Stimulated activated CD4-positive, alpha-beta T cell treated with anti-CD3 and anti-CD28 coated beads, Interleukin-4, amount 100 ng/mL, for 1 hour (primary cell): ENCODE results near the gene XIST.
"Not testable (repeated sequence)": the region's sequence is repeated elsewhere in the genome, so short reads cannot be mapped to it uniquely, and the experiment has no call there.

Source experiments
- DNase-seq: peaks from one replicate; pipeline ENCODE4 v3.0.0-alpha.2; 2020

The XIST gene

DNA sequence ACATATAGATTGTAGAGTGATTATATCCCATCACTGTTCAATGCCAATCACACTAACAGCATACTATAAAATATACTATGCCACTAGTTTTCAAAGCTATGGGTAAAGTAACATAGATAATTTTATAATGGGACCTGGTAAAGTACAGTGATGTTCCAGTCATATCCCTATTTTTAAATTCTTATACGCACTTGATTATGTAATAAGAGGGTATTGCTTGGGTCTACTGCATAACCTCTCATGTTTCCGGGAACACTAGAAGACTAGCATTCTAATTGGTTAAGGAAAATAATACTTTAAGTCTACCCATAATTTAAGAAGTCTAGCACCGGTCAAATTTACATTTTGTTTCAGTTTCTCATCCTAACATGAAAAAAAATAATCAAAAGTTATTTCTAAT, 14.4 kb downstream of the XIST start:
- no peak for DNase-seq

DNA sequence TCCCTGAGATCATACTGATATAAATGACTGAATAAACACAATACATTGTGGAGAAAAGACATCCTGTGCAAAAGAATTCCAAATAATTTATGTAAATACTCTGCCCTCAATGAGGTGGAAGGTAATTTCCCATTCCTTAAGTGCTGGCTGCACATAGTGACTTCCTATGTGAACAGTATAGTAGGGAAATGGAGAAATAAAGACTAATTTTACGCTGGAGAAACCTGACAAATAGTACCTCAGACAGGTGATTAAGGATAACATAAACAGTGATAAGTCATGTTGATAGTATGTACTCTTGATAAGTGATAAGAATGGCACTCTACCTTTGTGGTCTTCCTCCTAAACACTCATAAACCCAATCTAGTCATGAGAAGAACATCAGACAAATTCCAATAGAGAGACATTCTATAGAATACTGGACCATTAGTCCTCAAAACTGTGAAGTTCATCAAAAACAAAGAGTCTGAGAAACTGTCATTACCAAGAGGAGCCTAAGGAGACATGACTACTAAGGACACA, 15.5 kb downstream of the XIST start:
- no peak for DNase-seq

DNA sequence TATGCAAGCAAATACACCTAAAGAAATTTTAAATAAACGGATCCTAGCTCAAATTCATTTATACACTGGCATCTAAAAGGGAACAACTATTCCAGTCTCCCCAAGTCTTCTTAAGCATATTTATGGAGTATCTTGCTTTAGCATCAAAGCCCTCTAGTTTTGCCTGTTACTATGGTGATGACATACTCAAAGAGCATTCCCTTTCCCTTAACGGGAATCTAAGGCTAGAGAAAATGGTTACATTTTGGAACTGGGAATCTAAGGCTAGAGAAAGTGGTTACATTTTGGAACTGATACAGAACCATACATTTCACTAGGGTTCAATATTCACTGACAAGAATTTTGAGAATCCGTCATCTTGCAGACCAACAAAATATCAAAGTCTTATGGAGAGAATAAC, 18.3 kb downstream of the XIST start:
- DNase-seq = no peak

DNA sequence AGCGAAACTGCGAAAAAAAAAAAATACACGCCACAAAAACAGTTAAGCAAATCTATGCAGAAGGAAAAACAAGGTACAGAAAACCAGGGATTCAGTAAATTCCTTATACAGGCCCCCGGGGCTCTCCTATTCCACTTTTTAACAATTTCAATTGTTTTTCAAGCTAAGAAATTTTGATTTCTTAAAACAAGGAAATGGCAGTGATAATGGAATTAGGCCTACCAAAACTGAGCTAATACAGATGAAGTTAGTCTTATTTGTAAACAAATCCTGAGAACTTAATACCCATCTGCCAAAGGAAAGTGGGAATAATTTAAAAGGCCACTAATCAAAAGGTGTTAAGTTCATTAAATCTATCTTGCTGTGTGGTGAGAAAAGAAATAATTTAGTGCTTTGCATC, 20.2 kb downstream of the XIST start:
- DNase-seq = no peak

DNA sequence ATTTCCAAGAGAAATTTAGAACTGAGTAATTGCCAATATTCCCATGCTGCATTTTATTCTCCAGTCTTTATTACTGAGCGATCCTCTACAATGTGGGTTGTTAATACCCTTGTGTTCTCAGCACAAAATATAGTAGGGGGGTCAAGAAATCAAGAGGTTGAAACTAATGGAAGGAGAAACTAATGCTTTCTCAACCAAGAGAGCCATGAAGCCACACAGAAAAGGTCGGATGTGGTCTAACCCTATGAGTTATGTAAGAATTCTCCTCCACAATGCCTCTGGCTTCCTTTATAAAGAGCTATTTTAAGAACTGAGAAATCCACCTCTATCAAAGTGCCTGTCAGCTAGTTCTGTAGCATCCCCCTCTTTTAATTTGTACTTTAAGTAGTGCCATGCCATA, 21.0 kb downstream of the XIST start:
- DNase-seq = no peak

DNA sequence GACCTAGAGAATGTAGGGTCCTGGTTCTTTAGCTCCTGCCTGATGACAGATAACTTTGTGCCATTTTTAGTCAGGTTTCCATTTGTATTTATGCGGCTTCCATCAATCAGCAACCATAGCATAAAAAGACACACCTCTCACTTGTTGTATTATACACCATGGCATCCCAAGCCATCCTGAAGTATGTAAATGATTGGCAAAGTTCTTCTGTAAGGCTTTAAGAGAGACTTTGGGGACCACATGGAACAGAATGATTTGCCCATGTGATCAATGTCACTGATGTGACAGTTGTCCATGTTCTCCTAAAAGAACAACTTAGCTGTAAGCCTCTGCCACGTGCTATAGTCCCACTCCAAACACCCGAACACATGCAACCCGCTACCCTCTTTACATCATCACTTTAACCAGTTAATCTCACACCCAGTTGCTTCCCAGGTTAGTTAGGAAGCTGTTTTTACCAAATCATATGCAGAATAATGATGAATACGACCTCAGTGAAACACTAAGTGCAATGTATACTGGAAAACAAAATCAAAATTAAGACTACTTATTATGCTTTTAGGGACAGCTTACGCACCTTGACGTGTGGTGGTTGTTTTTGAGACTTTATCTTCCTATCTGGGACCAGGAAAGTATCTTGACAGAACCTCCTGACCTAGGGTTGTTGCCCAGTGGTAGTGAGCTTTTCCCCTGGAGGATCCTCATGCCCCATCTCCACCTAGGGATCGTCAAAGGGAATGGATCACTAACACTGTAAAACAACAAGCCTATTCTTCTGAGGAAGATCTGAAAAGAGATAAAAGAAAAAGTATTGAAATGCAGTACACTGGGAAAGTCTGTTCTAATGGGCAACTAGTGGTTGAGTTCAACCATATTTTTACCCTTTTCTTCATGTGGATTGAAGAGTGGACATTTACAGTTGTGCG, 21.8 kb downstream of the XIST start:
- DNase-seq = no peak

DNA sequence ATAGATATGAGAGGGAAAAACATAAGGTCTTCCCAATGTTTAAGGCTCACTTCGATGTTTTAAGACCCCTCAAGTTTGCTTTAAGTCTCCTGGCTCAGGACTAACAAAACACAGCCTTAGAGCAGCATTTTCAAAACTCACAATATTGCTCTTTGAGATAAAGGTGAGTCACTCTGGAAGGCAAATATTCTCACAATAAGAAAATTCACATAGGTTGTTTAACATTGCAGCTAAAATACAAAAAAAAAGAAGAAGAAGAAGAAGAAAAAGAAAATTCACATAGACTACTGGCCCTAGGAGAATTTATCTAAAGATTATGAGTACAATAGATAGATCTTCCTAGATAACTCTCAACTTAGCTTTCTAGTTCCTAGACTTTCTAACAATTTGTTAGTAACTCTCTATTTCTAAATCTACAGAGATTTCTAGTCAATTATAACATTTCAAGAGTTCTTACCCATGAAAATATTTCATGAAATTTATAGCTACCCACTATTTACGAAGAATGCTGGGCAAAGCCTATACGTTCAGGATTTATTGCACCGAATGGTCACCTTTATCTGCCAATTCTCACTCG, 22.5 kb downstream of the XIST start:
- DNase-seq = no peak

DNA sequence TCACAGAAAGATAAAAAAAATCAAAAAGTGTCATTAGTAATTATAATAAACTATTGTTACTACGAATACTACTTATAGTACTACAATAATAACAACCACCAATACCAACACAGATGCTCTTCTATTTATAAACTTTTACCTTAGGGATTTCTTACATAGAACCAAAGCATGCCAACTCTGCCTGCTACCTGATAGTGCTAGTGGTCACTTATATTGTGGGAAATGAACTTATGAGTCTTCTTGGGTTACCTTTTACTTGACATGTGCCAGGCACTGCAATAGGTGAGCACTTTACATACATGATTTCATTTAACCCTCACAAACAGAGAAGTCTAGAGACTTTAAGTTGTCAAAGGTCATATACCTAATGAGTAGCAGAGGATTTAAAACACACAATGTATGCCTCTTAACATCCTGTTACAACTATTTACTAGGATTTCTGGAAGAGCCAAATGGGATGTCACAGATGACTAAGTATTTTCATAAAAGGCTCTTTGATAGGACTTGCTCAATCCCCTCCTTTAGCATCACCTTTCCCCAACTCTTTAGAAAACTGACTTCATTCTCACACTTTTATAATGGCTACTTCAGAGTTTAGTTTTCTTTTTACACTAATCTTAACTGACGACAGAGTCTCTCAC, 24.3 kb downstream of the XIST start:
- no peak for DNase-seq

DNA sequence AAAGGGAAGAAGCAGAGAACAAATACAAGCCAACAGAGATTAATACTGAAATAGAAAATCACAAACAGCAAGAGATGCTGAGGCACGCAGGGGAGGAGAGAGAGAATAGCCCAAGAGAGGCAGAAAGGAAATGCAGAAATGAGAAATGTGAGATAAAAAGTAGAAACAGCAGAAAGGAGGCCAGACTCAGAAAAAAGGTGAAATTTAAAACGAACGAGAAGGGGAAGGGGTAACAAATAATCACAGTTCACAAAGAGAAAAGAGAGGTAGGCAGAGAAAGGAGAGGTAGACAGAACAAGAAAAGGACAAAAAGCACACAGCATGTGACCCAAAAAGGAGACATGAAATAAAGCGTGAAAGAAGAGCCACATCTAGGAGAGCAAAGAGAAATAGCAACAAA, 25.1 kb downstream of the XIST start:
- DNase-seq = no peak

DNA sequence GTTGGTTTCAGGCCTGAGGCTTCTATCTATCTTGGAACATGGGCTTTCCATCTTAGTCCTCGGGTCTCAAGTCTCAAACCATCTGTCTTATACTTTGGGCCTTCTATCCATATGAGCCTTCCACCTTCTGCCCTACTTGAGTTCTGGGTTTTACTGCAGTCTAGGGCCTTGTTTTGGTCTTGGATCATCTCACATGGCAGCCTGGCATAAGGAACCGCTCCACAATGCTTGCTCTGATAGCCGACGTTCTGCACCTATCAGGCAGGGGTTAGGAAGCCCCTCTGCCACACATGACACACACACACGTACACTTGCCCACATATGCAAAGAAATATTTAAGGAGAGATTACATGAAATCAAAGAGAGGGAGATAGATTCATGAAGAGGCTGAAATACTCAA, 25.5 kb downstream of the XIST start:
- DNase-seq = no peak

DNA sequence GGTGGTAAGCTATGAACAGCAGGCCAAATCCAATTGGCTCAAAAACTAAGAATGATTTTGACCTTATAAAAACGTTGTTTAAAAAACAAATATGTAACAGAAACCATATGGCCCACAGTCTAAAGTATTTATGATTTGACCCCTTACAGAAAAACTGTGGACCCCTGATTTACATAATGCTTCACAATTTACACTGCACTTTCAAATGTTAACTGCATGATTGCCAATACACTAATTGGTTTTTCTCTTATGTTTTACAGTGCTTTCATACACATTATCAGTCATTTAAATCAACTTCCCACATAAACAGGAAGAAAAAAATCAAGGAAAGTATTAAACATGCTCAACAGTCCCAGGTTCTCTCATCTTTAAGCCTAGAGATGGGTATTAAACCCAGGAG, 26.9 kb downstream of the XIST start:
- no peak for DNase-seq

DNA sequence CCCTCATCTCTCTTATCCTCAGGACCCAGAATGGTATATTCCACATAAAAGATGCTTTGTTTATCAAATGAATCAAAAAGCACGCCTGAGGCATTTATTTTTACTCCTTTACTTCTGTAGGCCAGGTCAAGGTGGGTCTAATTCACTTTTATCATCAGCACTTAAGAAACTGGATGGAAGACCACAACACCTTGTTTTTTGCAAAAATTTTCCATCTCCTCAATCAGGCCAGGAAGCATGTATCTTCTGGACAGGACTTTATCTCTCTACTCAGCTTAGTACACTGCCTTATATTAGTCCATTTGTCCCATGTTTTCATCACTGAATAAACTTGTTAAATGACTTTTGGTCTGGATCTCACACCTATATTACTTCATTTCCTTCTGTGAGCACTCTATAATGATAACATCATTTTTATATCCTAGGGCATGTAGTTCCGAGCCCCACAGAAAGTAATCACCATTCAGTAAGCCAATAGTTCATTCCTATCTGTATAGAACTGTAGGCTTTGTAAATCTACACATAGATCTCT, 29.0 kb downstream of the XIST start:
- no peak for DNase-seq

DNA sequence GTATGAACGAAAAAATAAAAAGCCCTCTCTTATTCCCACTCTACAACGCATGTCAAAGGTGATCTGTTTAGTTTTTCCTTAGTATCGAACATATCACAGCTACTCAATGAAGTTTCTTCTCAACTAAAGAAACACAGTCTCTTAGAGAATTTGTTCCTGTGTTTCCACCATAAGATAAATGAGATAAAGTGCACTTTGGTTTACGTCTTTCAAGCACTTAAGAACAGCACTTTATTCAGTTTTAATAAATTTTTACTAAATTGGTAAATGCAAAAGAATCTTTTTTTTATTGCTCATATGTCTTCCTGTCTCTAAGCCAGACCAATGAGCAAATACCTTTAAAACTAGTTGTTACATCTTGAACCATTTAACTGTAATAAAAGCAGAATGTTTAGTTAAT, 29.7 kb downstream of the XIST start:
- no peak for DNase-seq

DNA sequence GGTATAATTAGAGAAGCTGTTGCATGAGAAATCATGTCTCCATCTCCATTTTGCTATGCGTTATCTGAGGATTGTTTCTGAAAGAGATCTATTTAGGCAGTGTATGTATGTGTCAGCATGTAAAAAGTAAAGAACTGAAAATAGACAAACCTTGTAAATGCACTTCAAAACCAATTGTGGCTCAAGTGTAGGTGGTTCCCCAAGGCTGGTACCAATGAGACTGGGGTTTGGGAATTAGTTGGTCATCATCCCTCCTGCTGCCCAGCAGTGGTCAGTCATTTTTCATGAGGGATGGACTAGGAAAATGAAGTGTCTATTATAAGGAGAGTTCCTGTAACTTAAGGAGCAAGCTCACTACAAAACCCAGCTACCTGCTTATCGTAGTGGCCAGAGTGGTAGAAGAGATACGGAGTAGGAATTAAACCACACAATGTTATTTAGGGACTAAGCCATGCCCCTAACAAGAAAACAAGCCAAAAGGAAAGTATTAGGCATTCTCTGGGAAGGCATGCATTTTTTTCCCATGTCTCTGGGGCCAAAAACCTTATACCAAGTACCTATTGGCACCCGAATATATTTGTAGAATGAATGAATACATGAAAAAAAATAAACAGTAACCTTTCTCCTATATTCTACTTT, 30.5 kb downstream of the XIST start:
- no peak for DNase-seq

DNA sequence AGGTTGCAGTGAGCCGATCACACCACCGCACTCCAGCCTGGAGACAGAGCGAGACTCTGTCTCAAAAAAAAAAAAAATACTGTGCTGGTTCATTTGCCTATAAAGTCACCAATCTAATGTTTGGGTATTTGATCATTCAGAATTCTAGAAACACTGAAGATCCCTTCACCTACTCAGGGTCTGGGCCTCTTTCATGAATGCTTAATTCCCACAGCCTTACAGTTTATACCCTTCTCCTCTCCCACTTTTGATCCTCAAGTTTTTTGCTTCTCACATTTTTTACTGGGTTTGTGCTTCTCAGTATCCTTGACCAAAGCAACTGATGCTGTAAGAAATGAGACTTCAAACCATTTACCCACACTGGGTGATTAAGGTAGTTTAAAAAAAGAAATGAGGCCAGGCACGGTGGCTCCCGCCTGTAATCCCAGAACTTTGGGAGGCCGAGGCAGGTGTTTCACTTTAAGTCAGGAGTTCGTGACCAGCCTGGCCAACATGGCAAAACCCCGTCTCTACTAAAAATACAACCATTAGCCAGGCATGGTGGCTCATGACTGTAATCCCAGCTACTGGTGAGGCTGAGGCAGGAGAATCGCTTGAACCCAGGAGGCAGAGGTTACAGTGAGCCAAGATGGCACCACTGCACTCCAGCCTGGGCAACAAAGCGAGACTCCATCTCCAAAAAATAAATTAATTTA, 32.5 kb downstream of the XIST start:
- DNase-seq = not testable (repeated sequence)

DNA sequence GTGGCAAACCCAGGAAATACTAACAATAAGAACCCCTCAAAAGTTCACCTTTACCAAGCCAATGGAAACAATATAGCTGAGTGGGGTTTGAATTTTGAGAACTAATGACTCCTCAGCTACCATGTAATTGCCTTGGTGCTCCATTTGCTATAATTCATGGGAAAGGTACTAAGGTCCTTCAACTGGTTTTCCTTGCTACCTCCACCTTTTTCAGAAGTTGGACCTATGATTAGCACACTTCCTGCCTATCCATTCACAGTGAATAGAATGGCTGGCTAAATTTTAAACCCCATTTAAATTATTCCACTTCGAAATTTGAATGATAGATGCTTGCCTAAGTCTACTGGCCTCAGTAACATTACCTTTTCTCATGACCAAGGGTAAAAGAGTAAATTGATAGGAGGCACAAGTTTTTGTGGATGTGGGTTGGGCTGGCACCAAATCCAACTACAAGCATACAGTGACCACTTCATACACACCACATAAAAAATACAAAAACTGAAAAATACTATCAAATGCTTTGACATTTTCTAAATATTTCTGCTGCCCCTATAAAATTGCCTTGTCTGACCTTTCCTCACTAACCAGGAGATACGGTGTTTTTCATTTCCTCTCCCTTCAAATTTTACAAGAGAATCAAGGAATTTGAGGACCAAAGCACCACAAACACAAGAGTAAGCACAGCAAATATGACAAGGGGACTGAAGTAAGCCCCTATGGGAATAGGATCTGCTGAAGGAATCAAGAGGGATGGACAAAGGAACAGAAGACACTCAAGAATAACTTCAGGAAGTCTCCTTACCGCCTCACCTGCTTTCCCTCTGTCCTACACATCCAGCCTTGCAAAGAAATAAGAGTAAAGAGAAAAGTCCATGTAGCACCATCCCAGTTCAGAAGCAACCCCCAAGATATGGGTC, 34.1 kb downstream of the XIST start:
- DNase-seq = no peak

DNA sequence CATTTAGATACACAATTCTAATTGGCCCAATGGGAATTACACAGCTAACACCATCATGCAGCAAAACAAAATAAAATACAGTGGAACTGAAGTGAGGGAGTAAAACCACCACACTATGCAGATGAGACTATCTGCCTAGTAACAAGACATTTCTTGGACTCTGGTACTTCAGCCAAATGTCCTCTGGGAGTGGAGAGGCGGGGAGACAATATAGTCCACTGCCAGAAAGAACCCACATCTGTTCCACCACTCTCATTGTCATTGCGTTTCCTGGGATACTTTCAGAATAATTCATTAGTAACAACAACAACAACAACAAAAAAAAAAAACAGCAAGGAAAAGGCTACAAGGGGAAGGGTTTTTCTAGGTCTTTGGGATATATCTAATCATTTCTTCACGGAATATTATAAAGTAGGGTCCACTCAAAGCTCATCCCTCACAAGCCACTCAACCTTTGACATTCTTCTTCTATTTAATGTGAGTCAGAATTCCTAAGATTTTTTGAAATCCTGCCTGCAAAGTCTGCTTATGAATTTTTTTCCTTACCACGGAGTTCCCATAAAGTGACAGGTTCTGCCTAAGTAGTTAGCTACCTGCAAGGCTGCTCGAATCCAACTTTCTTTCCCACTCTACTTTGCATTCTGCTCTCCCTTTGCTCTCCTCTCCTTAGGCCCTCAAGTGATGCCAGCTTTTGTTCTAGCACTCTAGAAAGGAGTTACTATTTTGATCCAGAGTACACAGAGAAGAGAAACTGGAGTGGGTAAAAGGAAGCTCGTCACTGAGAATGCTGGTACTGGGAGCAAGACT, 34.9 kb downstream of the XIST start:
- no peak for DNase-seq

DNA sequence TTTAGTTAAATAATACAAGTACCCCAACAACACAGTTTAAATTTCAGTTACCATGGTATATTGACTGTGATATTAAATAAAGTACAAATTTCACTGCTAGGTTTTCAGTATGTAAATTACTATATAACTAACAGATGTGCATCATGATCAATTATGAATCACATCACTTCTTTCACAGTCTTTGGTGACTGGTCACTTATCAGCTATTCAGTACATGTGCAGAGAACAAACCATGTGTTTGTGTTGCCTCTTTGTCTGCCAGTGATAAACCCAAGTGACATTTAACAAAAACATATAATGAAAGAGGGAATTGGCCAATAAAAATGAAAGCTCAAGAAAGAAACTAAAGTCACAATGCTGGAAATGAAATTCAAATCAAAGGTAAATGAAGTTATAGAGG, 40.3 kb downstream of the XIST start:
- no peak for DNase-seq

DNA sequence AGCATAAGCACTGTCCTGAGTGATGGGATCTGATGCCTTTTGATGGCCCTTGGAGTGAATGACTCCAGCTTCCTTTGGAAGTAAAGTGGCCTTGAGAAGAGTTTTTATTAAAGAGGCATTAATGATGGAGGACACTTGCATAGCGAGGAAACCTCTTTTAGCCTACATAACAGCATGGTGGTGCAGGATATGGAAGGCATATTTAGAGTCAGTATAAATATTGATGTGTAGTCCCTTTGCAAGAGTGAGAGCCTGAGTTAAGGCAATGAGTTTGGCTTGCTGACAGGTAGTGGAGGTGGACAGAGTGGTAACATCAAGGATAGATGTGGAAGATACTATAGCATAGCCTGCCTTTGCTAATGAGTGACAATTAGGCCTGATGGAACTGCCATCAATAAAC, 48.4 kb downstream of the XIST start:
- DNase-seq = not testable (repeated sequence)

DNA sequence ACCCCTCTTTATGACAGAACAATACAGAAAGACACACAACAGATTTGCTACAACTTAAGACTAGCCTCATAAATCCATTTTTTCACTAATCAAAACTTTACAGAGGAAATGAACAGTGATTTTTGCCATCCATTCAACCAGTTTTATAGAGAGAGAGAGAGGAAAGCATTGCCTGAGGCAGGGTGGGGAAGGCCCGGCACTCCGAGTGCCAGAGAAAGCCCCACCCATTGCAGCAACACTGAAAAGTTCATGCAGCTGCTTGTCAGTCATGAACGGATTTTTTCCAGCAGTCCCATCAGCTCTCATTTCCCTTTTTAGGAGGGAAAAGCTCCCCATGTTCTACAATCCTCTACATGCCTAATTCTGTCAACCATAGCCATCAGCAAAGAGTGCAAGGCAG, 52.6 kb downstream of the XIST start:
- no peak for DNase-seq

DNA sequence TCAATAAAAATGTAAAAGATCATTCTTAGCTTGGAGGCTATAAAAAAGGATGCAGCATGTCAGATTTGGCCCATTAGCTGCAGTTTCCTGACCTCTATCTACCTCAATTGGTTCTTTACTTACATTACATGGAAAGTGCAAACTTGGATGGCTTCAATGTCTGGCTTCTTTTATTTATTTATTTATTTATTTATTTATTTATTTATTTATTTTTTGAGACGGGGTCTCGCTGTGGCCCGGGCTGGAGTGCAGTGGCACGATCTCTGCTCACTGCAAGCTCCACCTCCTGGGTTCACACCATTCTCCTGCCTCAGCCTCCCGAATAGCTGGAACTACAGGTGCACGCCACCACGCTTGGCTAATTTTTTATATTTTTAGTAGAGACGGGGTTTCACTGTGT, 60.0 kb downstream of the XIST start:
- DNase-seq = not testable (repeated sequence)
